CD14-positive monocyte (primary cell): Measurements from ENCODE around the gene FBLIM1. TPM values are rescaled to one million over a fixed set of nuclear protein-coding genes. Genes with fewer than 3 reads are reported as not detected.

Experiments
- DNase-seq, 3 donors: peaks; one replicate each; pipeline ENCODE4 v3.0.0-alpha.2; 2011 to 2022
- H2AFZ ChIP-seq: 2 replicates; pipeline ENCODE4 v1.6.0; 2012; ENCODE audit warnings: mild to moderate bottlenecking, low read depth, low read length, inconsistent platforms; ENCODE audit not compliant: insufficient read depth, poor library complexity, severe bottlenecking
- H3K27ac ChIP-seq, 2 donors: 1 replicate in 1 of 2; 2 replicates in 1 of 2; pipeline ENCODE4 v1.5.1; 2012 to 2013; ENCODE audit warnings: low read length in 2 of 2, control low read depth in 1 of 2, inconsistent platforms in 1 of 2, low read depth in 1 of 2, mild to moderate bottlenecking in 1 of 2
- H3K27me3 ChIP-seq, 2 donors: one replicate each; pipeline versions ENCODE4 v1.6.0 to v1.6.1; 2011 to 2013; ENCODE audit warnings: low read length in 2 of 2; ENCODE audit not compliant: control insufficient read depth in 2 of 2, insufficient read depth in 2 of 2
- H3K36me3 ChIP-seq, 2 donors: replicated peaks in 1 of 2; 1 replicate in 1 of 2; 2 replicates in 1 of 2; pipeline versions ENCODE4 v1.5.1 to v1.6.1; 2012 to 2013; ENCODE audit warnings: low read length in 2 of 2, control low read depth in 1 of 2, inconsistent platforms in 1 of 2, mild to moderate bottlenecking in 1 of 2; ENCODE audit not compliant: insufficient read depth in 2 of 2, control insufficient read depth in 1 of 2
- H3K4me1 ChIP-seq, 2 donors: 1 replicate in 1 of 2; 2 replicates in 1 of 2; pipeline versions ENCODE4 v1.5.1 to v1.6.1; 2012 to 2013; ENCODE audit warnings: low read length in 2 of 2, control low read depth in 1 of 2, inconsistent platforms in 1 of 2, mild to moderate bottlenecking in 1 of 2, moderate library complexity in 1 of 2; ENCODE audit not compliant: insufficient read depth in 2 of 2, control insufficient read depth in 1 of 2
- H3K4me2 ChIP-seq: replicated peaks from 2 replicates; pipeline ENCODE3; 2012; ENCODE audit warnings: low read length, moderate library complexity, mild to moderate bottlenecking; ENCODE audit not compliant: poor library complexity, severe bottlenecking; ENCODE audit errors: extremely low read depth
- H3K4me3 ChIP-seq, 3 experiments: fragments of 200-600 bp in 1 of 3; sonication (generic) in 1 of 3; replicated peaks in 1 of 3; 1 replicate in 2 of 3; 2 replicates in 1 of 3; pipeline ENCODE4 v1.5.1; 2011 to 2013; ENCODE audit warnings: low read length in 3 of 3, mild to moderate bottlenecking in 3 of 3, control low read depth in 2 of 3, low read depth in 2 of 3, inconsistent platforms in 1 of 3, moderate library complexity in 1 of 3
- H3K79me2 ChIP-seq: 2 replicates; pipeline ENCODE4 v1.6.0; 2012; ENCODE audit warnings: mild to moderate bottlenecking, control low read depth, inconsistent platforms, low read length, moderate library complexity; ENCODE audit not compliant: insufficient read depth
- H3K9ac ChIP-seq: 2 replicates; pipeline ENCODE4 v1.6.0; 2017; ENCODE audit warnings: low read length, mild to moderate bottlenecking; ENCODE audit not compliant: insufficient read depth, poor library complexity, severe bottlenecking
- H3K9me3 ChIP-seq, 2 donors: replicated peaks in 1 of 2; 1 replicate in 1 of 2; 2 replicates in 1 of 2; pipeline versions ENCODE4 v1.5.1 to v1.6.1; 2012 to 2013; ENCODE audit warnings: low read length in 2 of 2, control low read depth in 1 of 2; ENCODE audit not compliant: control insufficient read depth in 1 of 2, insufficient read depth in 1 of 2
- H4K20me1 ChIP-seq: 2 replicates; pipeline ENCODE4 v1.6.0; 2012; ENCODE audit warnings: mild to moderate bottlenecking, low read length, control low read depth, moderate library complexity; ENCODE audit not compliant: insufficient read depth
- H3K27ac Mint-ChIP-seq, 7 donors: one replicate each; pipeline ENCODE4 v1.8.0; 2020; ENCODE audit warnings: mild to moderate bottlenecking in 7 of 7, mixed read lengths in 7 of 7, moderate library complexity in 6 of 7, inconsistent platforms in 2 of 7
- H3K27me3 Mint-ChIP-seq, 3 donors: one replicate each; pipeline ENCODE4 v1.8.0; 2021 to 2022; ENCODE audit warnings: low read depth in 3 of 3, mild to moderate bottlenecking in 3 of 3, mixed read lengths in 3 of 3, moderate library complexity in 3 of 3, inconsistent platforms in 1 of 3
- H3K36me3 Mint-ChIP-seq, 2 donors: one replicate each; pipeline ENCODE4 v1.8.0; 2020; ENCODE audit warnings: mixed read lengths in 2 of 2, inconsistent platforms in 1 of 2, mild to moderate bottlenecking in 1 of 2
- H3K4me1 Mint-ChIP-seq: one replicate; pipeline ENCODE4 v1.8.0; 2020; ENCODE audit warnings: mild to moderate bottlenecking, mixed read lengths
- H3K4me3 Mint-ChIP-seq, 2 donors: one replicate each; pipeline ENCODE4 v1.8.0; 2020; ENCODE audit warnings: mild to moderate bottlenecking in 2 of 2, mixed read lengths in 2 of 2, moderate library complexity in 1 of 2
- H3K9me3 Mint-ChIP-seq, 7 donors: one replicate each; pipeline ENCODE4 v1.8.0; 2020 to 2022; ENCODE audit warnings: mixed read lengths in 7 of 7, mild to moderate bottlenecking in 6 of 7, moderate library complexity in 6 of 7, inconsistent platforms in 2 of 7
- WGBS: methylation state at CpG from one replicate; pipeline ENCODE4 v1.1.5; 2013; ENCODE audit warnings: missing lambda C conversion rate; ENCODE audit not compliant: insufficient coverage; 5-methylcytosine and 5-hydroxymethylcytosine counted together
- intact Hi-C, 2 donors: fragments of 100-400 bp; cut with micrococcal nuclease; formaldehyde crosslinking; loops; one replicate each; pipeline versions ENCODE4 v1.15.0 to v1.15.1; 2023
- polyA plus RNA-seq, 3 donors: library from polyadenylated mRNA; depleted of rRNA in 1 of 3; unstranded in 2 of 3; stranded (reverse) in 1 of 3; fragments of 300-500 nt in 2 of 3; fragments of >200 nt in 1 of 3; fragmentation: Illumina TruSeq in 2 of 3; gene quantifications; 1 replicate in 2 of 3; 2 replicates in 1 of 3; pipeline ENCODE4 v1.2.3, GENCODE V29; 2012 to 2021
- TF ChIP-seq, protein P1 (sequence below): fragments of 200-600 bp; IDR thresholded peaks from one replicate; pipeline ENCODE4 v1.8.0; 2022; ENCODE audit warnings: antibody characterized with exemption, mild to moderate bottlenecking

Gene FBLIM1
- polyA plus RNA-seq, 3 donors, result not detected

DNA sequence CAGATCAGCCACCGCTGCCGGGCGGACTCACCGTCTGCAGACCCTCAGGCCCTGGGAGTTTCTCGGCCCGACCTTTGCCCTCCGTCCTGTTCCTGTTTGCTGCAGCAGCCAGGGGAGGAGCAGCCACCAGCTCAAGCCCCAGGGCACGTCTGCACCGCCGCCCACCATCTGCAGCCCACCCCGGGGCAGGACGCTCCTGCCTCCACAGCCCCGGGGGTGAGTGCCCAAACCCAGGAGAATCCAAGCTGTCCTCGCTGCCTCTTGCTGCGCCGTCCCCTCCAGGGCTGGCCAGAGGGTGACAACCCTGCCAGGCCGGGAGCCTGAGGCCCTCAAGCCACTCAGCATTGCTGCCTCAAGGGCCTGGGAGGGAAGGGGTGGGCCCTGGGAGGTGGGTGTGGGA lies 23.7 kb upstream of the FBLIM1 start:
- TF ChIP-seq, protein P1, sequence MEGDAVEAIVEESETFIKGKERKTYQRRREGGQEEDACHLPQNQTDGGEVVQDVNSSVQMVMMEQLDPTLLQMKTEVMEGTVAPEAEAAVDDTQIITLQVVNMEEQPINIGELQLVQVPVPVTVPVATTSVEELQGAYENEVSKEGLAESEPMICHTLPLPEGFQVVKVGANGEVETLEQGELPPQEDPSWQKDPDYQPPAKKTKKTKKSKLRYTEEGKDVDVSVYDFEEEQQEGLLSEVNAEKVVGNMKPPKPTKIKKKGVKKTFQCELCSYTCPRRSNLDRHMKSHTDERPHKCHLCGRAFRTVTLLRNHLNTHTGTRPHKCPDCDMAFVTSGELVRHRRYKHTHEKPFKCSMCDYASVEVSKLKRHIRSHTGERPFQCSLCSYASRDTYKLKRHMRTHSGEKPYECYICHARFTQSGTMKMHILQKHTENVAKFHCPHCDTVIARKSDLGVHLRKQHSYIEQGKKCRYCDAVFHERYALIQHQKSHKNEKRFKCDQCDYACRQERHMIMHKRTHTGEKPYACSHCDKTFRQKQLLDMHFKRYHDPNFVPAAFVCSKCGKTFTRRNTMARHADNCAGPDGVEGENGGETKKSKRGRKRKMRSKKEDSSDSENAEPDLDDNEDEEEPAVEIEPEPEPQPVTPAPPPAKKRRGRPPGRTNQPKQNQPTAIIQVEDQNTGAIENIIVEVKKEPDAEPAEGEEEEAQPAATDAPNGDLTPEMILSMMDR, result no peak
- peaks cover 49 to 54% of the 10 kb centered on the region in 2 donors for H3K36me3 ChIP-seq
- WGBS, result 97% methylated on average over 17 of the region's 17 CpGs
- H2AFZ ChIP-seq, result no peak overlapping the region
- Mint-ChIP-seq H3K36me3 (peaks cover 38 to 52% of the 10 kb centered on the region in 2 donors), H3K9me3 (peaks cover 0 to 1% (median 0%) of the 10 kb centered on the region in 7 donors), H3K27me3 (peaks cover 0 to 3% (median 0%) of the 10 kb centered on the region in 3 donors), H3K4me1 (no peaks in the 10 kb centered on the region), H3K27ac (no peak overlapping the region), H3K4me3 (no peak overlapping the region)
- H3K4me3 ChIP-seq, result no peak overlapping the region
- no peak overlapping the region for H3K4me2 ChIP-seq
- DNase-seq, result no peak
- H4K20me1 ChIP-seq, result peaks cover 10% of the 10 kb centered on the region
- H3K4me1 ChIP-seq, result no peaks in the 10 kb centered on the region
- no peak overlapping the region for H3K9ac ChIP-seq
- intact Hi-C loops, result no loop called here
- H3K27ac ChIP-seq, result no peak overlapping the region
- H3K27me3 ChIP-seq, result no peaks in the 10 kb centered on the region
- H3K79me2 ChIP-seq, result no peaks in the 10 kb centered on the region
- no peaks in the 10 kb centered on the region for H3K9me3 ChIP-seq

DNA sequence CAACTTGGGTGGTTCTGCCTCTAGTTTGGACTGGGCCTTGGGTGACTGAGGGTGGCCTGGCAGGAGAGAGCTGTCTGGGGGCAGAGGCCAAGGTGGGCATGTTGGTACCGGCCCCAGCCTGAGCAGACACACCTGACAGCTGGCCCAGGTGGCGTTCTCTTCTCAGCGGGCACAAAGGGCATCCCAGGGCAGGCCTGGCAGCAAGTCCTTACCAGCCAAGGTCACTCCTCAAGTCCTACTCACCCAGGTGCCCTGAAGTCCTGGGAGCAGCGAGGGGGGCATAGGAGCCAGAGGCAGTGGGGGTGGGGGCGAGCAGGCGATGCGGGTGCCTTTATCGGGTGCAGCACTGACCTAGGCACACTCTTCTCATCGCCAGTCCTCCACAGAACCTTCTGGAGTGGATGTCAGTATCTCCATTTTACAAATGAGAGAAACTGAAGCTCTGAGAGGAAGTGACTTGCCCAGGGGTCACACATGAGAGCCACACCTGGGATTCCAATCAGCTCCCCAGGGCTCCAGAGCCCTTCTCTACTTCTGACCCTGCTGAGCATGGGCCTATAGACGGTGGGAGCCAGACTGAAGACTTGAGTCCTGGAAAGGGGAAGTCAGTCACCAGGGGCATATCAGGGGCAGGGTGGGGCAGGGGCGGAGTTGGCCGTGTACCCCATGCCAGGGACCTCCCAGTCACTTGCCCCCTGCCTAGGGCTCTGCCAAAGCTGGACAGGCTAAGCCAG lies 23.1 kb upstream of the FBLIM1 start:
- H3K79me2 ChIP-seq, result no peaks in the 10 kb centered on the region
- Mint-ChIP-seq H3K36me3 (peaks cover 37 to 49% of the 10 kb centered on the region in 2 donors), H3K9me3 (peaks cover 0 to 1% (median 0%) of the 10 kb centered on the region in 7 donors), H3K4me1 (no peaks in the 10 kb centered on the region), H3K27ac (peak overlapping the region in 2 of 7 donors; percentile 43 to 46), H3K27me3 (peaks cover 0 to 3% (median 0%) of the 10 kb centered on the region in 3 donors), H3K4me3 (no peak overlapping the region)
- no peak overlapping the region for H3K4me3 ChIP-seq
- H3K4me2 ChIP-seq, result no peak overlapping the region
- intact Hi-C loops, result no loop called here
- H2AFZ ChIP-seq, result no peak overlapping the region
- TF ChIP-seq, protein P1, result no peak
- no peaks in the 10 kb centered on the region for H3K4me1 ChIP-seq
- WGBS, result 87% methylated on average over 10 of the region's 12 CpGs
- no peaks in the 10 kb centered on the region for H3K9me3 ChIP-seq
- H3K27me3 ChIP-seq, result no peaks in the 10 kb centered on the region
- H3K36me3 ChIP-seq, result peaks cover 46 to 49% of the 10 kb centered on the region in 2 donors
- no peak for DNase-seq
- H4K20me1 ChIP-seq, result peaks cover 10% of the 10 kb centered on the region
- H3K27ac ChIP-seq, result no peak overlapping the region
- no peak overlapping the region for H3K9ac ChIP-seq
